DND-41 (cell line): ENCODE measurements around the gene GRAMD4.

Source experiments
- EZH2 ChIP-seq: IDR thresholded peaks from 3 replicates; pipeline ENCODE4 v1.6.1; 2012; ENCODE audit warnings: borderline replicate concordance, low read depth, mild to moderate bottlenecking, moderate library complexity, low read length, inconsistent platforms; ENCODE audit not compliant: severe bottlenecking
- TF ChIP-seq, protein P1 (sequence below): IDR thresholded peaks from 2 replicates; pipeline ENCODE4 v1.5.1; 2012; ENCODE audit warnings: borderline replicate concordance, low read length, moderate library complexity, mild to moderate bottlenecking; ENCODE audit not compliant: poor library complexity, severe bottlenecking; ENCODE audit errors: extremely low read depth

DNA sequence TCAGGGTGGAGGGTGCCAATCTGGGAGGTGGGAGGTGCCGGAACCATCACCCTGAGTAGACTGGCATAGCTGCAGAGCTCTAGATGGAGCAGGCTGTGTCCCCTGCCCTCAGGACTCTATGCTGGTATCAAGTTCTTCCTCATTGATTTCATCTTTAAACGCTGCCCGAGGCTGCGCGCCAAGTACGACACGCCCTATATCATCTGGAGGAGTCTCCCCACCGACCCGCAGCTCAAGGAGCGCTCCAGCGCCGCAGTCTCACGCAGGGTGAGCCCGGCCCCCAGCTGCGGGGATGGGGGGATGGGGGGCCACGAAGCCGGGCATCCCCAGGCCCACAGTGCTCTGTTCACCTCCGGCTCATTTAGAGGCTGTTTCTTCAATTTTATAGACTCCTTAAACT lies 52.5 kb downstream of the GRAMD4 start:
- TF ChIP-seq, protein P1, sequence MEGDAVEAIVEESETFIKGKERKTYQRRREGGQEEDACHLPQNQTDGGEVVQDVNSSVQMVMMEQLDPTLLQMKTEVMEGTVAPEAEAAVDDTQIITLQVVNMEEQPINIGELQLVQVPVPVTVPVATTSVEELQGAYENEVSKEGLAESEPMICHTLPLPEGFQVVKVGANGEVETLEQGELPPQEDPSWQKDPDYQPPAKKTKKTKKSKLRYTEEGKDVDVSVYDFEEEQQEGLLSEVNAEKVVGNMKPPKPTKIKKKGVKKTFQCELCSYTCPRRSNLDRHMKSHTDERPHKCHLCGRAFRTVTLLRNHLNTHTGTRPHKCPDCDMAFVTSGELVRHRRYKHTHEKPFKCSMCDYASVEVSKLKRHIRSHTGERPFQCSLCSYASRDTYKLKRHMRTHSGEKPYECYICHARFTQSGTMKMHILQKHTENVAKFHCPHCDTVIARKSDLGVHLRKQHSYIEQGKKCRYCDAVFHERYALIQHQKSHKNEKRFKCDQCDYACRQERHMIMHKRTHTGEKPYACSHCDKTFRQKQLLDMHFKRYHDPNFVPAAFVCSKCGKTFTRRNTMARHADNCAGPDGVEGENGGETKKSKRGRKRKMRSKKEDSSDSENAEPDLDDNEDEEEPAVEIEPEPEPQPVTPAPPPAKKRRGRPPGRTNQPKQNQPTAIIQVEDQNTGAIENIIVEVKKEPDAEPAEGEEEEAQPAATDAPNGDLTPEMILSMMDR = no peak
- TF ChIP-seq EZH2 = no peak
